Posterior cingulate gyrus (tissue), 11 donors: ENCODE data around the gene RSBN1.
"Not testable (repeated sequence)": the region's sequence is repeated elsewhere in the genome, so short reads cannot be mapped to it uniquely, and the experiment has no call there.

Experiments used
- DNase-seq, 10 donors: peaks; one replicate each; pipeline versions ENCODE4 v3.0.0 to v3.0.0-alpha.2; 2020 to 2021; ENCODE audit warnings: mixed read lengths in 3 of 10
- intact Hi-C: fragments of 100-400 bp; cut with DNase I; formaldehyde crosslinking; loops from one replicate; pipeline ENCODE4 v1.15.1; 2023

The RSBN1 gene

DNA sequence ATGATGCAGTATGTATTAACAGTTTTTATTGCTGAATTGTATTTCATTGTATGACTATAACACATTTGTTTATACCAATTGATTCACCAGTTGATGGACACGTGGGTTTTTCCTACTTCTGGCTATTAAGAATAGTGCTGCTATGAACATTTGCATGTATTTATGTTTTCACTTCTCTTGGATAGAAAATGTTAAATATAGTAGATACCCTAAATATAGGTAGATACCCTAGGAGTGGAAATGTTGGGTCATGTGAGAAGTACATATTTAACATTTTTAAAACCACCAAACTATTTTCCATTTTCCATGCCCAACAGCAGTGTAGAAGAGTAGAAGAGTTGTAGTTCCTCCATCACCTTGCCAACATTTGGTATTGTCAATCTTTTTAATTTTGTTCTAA lies 60.8 kb downstream of the RSBN1 start:
- DNase-seq = no peak
- intact Hi-C loops = no loop called here

DNA sequence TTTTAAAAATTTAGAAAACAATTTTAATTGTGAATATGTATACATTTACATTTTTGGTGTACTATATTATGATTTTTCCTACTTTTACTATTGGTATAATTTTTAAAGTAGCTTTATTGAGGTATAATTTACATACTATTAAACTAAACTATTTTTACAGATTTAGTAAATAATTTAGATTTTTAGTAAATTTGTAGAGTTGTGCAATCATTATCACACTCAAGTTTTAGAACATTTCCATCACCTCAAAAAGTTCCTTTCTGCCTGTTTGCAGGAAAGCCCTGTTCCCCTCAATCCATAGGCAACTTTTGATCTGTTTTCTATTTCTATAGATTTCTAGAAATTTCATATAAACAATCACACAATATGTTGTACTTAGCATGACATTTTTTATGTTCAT lies 61.2 kb downstream of the RSBN1 start:
- no peak for DNase-seq
- intact Hi-C loops = no loop called here

DNA sequence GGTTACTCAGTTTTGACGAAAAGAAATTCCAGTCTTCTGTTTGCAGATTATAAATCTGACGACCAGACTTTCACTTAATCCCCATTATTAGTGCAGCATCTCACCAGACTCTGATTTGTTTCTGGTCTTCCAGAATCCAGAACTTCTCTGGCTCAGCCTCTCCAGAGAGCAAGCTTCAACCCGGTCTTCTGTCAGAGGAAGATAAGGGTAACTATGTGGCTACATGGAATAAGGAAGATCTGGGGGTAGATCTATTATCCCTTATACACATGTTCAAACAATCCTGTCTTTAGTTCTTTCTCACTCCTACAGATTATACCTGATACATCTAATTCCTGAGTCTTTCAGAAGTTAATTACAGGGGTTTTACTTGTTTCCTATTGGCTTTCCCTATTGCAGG lies 62.9 kb downstream of the RSBN1 start:
- intact Hi-C loops = no loop called here
- DNase-seq = no peak

DNA sequence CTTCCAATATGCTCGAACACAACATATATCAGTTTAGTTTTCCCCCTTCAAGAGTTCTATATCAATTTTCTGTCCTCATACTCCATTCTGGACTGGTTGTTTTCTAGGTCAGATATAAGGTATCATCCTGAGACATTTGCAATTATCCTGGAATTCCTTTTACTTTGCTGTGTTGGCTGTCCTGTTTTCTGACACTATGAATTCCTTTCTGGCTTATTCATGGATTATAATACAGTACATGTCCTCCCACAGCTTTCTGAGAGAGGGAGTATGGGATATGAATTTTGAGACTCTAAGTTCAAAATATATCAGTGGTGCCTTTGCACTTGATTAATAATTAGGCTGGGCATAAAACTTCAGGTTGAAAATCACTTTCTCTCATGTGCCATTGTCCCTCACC lies 64.9 kb downstream of the RSBN1 start:
- intact Hi-C loops = no loop called here
- no peak for DNase-seq

DNA sequence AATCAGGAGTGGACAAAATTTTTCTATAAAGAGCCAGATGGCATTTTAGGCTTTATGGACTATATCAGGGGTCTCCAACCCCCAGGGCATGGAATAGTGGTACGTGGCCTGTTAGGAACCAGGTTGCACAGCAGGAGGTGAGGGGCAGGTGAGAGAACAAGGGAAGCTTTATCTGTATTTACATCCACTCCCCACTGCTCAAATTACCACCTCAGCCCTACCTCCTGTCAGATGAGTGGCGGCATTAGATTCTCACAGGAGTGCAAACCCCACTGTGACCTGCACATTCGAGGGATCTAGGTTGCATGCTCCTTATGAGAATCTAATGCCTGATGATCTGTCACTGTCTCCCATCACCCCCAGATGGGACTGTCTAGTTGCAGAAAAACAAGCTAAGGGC lies 66.9 kb downstream of the RSBN1 start:
- DNase-seq = no peak
- intact Hi-C loops = no loop called here

DNA sequence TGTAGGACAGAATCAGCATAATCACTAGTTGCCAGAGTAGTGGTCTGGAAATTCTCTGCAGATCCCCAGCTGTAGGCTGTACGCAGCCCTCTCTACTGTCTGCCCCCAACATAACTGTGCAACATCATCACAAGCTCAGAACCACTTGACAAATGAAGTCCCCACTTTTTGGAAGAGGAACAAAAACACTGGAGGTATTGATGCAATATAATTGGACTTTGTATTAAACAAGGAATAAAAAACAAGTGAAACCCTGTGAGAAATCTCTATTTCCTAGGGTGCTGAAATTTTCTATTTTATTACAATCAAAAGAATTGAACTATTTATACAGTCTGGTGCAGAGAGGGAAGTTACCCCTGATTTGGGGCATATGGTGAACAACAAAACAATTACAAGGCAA lies 68.2 kb downstream of the RSBN1 start:
- DNase-seq = no peak
- intact Hi-C loops = no loop called here

DNA sequence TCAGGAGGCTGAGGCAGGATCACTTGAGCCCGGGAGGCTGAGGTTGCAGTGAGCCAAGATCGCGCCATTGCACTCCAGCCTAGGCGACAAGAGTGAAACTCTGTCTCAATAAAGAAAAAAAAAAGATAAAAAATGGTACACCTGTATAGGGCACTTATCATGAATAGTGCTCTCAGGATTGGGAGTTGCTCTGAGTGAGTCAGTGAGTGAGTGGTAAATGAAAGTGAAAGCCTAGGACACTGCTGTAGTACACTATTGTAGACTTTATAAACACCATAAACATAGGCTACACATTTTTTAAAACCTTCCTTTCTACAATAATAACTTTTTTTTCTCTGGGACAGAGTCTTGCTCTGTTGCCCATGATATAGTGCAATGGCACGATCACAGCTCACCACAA lies 69.8 kb downstream of the RSBN1 start:
- DNase-seq = no peak

DNA sequence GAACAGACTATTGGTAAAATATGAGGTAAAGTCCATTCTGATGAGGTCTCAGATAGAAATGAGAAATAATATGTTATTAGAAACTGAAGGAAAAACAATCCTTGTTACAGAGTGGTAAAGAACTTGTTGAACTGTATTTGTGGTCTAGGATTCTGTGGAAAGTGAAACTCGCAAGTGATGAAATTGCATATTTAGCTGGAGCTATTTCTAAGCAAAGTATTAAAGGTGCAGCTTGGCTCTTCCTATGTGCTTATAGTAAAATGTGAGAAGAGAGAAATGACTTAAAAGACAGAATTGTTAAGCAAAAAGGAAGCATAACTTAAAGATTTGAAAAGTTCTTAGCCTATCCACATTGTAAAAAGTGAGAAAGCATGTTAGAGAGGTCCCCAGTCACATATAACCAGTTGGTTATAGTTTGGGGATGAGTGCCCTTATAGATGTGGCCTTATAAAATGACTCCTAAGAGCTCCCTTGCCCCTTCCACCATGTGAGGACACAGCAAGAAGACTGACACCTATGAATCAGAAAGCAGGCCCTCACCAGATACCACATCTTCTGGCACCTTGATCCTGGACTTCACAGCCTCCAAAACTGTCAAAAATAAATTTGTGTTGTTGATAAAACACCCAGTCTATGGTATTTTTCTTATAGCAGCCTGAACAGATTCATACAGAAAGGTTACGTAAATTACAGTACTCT lies 77.8 kb downstream of the RSBN1 start:
- intact Hi-C loops = no loop called here
- DNase-seq = no peak

More for the DNA sequence above, 69.8 kb downstream of the RSBN1 start:
- intact Hi-C loops = no loop called here

DNA sequence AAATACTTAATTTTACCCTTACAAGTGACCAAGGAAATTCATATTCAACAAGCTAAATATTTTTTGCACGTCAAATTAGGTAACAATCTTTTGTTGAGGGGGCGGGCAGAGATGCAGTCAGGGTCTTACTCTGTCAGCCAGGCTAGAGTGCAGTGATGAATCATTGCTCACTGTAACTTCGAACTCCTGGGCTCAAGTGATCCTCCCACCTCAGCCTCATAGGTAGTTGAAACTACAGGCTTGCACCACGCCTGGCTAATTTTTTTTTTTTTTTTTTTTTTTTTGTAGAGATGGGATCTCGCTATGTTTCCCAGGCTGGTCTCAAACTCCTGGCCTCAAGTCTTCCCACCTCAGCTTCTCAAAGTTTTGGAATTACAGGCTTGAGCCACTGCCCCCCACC lies 79.5 kb downstream of the RSBN1 start:
- no peak for DNase-seq
- intact Hi-C loops = no loop called here

DNA sequence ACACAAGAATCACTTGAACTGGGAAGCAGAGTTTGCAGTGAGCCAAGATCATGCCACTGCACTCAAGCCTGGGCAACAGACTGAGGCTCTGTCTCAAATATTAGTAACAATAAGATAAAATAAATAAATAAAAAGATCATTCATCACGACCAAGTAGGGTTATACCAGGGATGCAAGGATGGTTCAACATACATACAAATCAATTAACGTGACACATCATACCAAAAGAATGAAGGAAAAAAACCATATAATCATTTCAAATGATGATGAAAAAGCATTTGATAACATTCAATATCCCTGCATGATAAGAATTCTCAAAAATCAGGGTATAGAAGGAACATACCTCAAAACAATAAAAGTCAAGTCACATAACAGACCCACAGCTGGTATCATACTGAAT lies 91.3 kb downstream of the RSBN1 start:
- intact Hi-C loops = no loop called here
- no peak for DNase-seq

DNA sequence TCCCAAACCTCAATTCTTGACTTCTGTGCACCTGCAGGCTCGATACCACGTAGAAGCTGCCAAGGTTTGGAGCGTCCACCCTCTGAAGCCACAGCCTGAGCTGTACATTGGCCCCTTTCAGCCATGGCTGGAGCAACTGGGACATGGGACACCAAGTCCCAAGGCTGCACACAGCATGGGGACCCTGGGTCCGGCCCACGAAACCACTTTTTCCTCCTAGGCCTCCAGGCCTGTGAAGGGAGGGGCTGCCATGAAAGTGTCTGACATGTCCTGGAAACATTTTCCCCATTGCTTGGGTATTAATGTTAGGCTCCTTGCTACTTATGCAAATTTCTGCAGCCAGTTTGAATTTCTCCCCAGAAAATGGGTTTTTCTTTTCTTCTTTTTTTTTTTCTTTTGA lies 93.7 kb downstream of the RSBN1 start:
- DNase-seq, intact Hi-C loops: not testable (repeated sequence)

DNA sequence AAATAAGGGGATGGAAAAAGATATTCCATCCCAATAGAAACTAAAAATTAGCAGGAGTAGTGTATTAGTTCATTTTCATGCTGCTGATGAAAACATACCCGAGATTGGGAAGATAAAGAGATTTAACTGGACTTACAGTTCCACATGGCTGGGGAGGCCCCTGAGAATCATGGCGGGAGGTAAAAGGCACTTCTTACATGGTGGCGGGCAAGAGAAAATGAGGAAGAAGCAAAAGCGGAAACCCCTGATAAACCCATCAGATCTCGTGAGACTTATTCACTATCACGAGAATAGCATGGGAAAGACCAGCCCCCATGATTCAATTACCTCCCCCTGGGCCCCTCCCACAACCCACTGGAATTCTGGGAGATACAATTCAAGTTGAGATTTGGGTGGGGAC lies 94.8 kb downstream of the RSBN1 start:
- DNase-seq, intact Hi-C loops: not testable (repeated sequence)

DNA sequence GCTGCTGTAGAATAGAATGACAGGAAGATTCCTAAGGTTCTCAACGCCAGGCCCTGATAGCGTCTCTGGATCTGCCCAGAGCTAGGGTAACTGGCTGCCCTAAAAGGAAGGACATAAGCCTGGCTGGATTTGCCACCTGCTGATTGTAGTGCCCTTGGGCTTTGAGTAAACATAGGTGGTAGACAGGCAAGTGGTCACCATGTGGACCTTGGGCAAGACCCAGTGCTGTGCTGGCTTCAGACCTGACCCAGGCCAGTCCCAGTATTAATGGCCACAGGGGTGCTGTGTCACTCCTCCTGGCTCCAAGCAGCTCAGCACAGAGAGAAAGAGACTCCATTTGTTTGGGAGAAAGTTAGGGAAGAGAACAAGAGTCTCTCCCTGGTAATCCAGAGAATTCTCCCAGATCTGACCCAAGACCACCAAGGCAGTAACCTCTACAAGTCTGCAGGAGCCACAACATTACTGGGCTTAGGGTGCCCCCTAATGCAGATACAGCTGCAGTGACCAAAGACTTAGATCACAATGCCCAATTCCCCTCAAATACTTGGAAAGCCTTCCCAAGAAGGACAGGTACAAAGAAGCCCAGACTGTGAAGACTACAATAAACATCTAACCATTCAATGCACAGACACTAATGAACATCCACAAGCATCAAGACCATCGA lies 97.5 kb downstream of the RSBN1 start:
- DNase-seq = no peak
- intact Hi-C loops = no loop called here
